ENCODE results near the gene NAT14.

- TF ChIP-seq TAF1 (IDR thresholded peaks at IDR 0.05; ENCODE audit: borderline replicate concordance, insufficient read depth, low read length) (no peak), POLR2AphosphoS5 (IDR thresholded peaks at IDR 0.05; ENCODE audit: low read depth, low read length) (no peak), SIN3A (IDR thresholded peaks at IDR 0.05; ENCODE audit: borderline replicate concordance, insufficient read depth, low read length) (no peak), REST (IDR thresholded peaks at IDR 0.05; ENCODE audit: insufficient read depth in 1 of 2, low read depth in 2 of 2, low read length in 2 of 2) (no peak), FOXP2 (optimal IDR thresholded peaks at IDR 0.05; ENCODE audit: borderline replicate concordance, extremely low read depth, extremely low read length, insufficient read depth) (no peak)
Observed at GRCh38 chr19:55487924-55488687, 3.1 kb downstream of the NAT14 start, which contains the start of gene SSC5D.
